Thyroid gland (tissue), 4 donors: ENCODE data around the gene USP32.

Source experiments
- CTCF ChIP-seq, 6 experiments: fragments of 200-600 bp in 3 of 6; fragments of 450-650 bp in 3 of 6; sonication (generic) in 3 of 6; IDR thresholded peaks; one replicate each; pipeline ENCODE4 v1.5.1; 2016 to 2019; ENCODE audit warnings: antibody characterized with exemption in 6 of 6, mild to moderate bottlenecking in 2 of 6, inconsistent platforms in 1 of 6, moderate library complexity in 1 of 6
- POLR2A ChIP-seq, 2 donors: fragments of 450-650 bp; IDR thresholded peaks; one replicate each; pipeline ENCODE4 v1.6.1; 2017; ENCODE audit warnings: antibody characterized with exemption in 2 of 2, mild to moderate bottlenecking in 2 of 2, moderate library complexity in 1 of 2

- no peak for TF ChIP-seq CTCF (IDR thresholded peaks at IDR 0.05)
- no peak for TF ChIP-seq POLR2A (IDR thresholded peaks at IDR 0.05)
These were observed 94.1 kb downstream of the USP32 start for GRCh38 chr17:60297760-60298401.
